SK-MEL-5 (cell line): ENCODE results near the gene CRPPA. TPM values are rescaled to one million over a fixed set of nuclear protein-coding genes. Genes with fewer than 3 reads are reported as not detected.
"Not testable (repeated sequence)": the region's sequence is repeated elsewhere in the genome, so short reads cannot be mapped to it uniquely, and the experiment has no call there.

Experiments used
- DNase-seq: peaks from one replicate; pipeline ENCODE4 v3.0.0-alpha.2; 2016; ENCODE audit warnings: low read depth, low spot score
- in situ Hi-C: cut with HindIII; loops from 2 replicates; pipeline ENCODE4 v1.10.0; 2016; ENCODE audit warnings: low sequenced_read_pairs, high pct_unique_total_duplicates, low pct_unique_long_range_greater_than_20kb
- total RNA-seq: library from RNA; depleted of rRNA; stranded (reverse); fragments of >200 nt; shearing (Covaris generic); gene quantifications from 2 replicates; pipeline ENCODE4 v1.2.3, GENCODE V29; 2014

CRPPA gene
- total RNA-seq, 1 experiment from 2014 or later: 2.5 TPM

DNA sequence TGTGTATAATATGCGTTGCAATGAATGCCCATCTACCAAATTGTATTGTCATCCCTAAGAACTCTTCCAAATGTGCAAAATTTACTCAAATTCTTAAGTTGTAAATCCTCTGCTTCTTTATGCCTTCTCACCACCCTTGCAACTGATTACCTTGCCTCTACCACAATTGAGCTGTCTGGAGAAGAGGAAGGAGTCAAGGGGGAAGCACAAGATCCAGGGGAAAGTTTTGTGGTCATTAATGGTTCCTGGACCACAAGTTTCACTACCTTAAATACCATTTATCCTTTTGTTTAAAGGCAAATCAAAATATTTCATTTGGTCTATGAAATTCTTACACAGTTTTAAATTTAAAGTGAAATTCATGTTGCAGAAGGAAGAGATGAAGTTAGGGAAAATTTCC is 16.7 kb downstream of the CRPPA start:
- in situ Hi-C loops: loop anchor here (25.0 kb wide), 1 partner anchor 267 kb away; no protein-coding TSS in a partner anchor
- DNase-seq: no peak

DNA sequence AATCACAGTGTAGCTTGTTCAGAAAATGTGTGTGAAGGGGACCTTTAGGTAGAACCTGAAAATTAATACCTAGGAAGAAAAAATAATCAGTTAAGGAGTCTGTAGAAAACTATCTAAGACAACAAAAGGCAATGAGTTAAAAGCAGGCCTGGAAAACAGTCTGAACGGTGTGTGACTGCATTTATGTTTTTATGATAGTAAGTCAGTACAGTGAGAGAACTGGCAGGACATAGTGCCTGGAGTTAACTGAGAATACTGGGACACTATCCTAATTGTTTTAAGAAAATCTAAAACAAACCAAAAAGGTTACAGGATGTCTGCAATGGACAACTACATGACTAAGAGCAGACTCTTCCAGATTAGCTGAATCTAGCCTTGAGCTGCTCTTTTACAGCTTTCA is 17.9 kb downstream of the CRPPA start:
- in situ Hi-C loops: loop anchor here (25.0 kb wide), 1 partner anchor 266 kb away; no protein-coding TSS in a partner anchor

DNA sequence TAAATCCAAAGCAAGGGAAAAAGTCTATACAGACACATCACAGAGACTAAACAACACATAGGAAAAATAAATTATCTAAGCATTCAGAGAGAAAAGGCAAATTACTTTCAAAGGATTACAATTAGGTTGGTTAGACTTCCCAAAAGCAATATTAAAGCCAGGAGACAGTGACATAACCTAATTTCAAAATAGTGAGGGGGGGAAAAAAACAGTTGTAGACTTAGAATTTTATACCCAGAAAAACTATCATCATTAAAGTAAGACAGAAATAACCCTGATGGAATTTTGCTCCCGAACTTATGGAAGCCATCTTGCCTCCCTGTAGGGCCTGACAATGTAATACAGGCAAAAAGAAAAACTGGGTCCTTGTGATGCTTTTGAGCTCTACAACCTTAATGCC is 18.4 kb downstream of the CRPPA start:
- DNase-seq: no peak

More for the DNA sequence above, 17.9 kb downstream of the CRPPA start:
- DNase-seq: no peak

DNA sequence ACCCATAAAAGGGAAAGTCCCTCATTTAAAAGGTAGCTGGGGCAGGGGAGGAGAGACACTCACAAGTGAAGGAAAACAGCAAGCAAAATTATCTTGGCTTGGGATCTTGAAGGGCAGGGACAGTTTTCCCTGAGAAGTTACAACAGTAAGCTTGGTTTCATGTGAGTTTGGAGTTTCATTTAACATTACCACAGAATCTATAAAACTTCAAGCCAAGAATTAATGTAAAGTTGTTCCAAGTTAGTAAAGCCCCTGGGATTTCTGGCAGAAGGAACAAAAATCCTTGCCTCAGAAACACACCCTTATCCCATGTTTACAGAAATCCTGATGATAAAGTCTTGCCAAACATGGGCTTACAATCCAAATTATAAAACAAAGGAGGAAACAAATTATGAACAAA is 19.2 kb downstream of the CRPPA start:
- in situ Hi-C loops: loop anchor here (25.0 kb wide), 1 partner anchor 265 kb away; no protein-coding TSS in a partner anchor
- DNase-seq: no peak

More for the DNA sequence above, 18.4 kb downstream of the CRPPA start:
- in situ Hi-C loops: loop anchor here (25.0 kb wide), 1 partner anchor 266 kb away; no protein-coding TSS in a partner anchor

DNA sequence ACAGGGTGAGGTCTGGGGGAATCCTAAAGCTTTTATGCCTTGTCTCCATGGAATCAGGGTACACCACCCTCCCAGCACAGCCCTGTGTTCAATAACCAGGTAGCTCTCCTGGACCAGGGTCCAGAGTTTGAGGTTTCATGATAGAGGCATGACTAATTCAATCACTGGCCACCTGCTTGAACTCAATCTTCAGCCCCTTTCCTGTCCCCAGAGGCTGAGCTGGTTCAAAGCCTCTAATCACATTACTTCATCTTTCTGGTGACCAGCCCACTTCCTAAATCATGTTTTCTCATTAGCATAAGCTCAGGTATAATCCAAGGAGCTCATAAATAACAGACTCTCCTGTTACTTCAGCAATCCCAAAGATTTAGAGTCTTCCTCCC is 20.5 kb downstream of the CRPPA start:
- in situ Hi-C loops: loop anchor here (25.0 kb wide), 1 partner anchor 264 kb away; no protein-coding TSS in a partner anchor
- no peak for DNase-seq

GRCh38 chr7:16399916-16400892 is 21.1 kb downstream of the CRPPA start:
- in situ Hi-C loops: loop anchor here (25.0 kb wide), 1 partner anchor 263 kb away; no protein-coding TSS in a partner anchor
- no peak for DNase-seq

GRCh38 chr7:16399265-16399831 is 22.0 kb downstream of the CRPPA start:
- in situ Hi-C loops: no loop called here
- peak; percentile 38 for DNase-seq

- DNase-seq: peak; percentile 32
- in situ Hi-C loops: no loop called here
Measured at GRCh38 chr7:16398146-16399017, 23.0 kb downstream of the CRPPA start.

GRCh38 chr7:16397501-16398145 is 23.7 kb downstream of the CRPPA start:
- in situ Hi-C loops: no loop called here
- peak; percentile 25 for DNase-seq

DNA sequence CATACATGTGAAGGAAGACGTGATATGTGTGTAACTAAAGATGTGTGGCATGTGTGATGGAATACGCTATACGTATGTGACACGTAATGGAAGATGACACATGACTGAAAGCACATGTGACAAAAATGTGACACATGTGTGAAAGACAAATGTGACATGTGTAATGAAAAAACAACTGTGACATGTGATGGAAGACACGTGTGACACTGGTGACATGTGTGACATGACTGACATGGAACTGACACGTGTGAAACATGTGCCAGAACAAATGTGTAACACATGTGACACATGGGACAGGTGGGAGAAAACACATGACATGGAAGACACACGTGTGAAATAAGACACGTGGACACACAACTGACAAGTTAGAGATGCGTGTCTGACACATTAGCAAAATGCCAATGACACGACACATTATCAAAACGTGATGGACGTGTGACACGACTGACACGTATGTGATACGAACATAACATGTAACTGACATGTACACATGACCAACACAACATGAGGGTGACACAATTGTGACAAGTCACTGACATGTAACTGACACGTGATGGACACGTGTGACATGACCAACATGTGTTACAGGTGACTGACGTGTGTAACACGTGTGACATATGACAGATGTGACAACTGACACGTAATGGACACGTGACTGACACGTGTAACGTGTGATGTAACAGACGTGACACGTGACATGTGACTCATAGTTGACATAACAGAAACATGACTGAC is 24.4 kb downstream of the CRPPA start:
- in situ Hi-C loops: no loop called here
- DNase-seq: no peak

GRCh38 chr7:16395121-16395520 is 26.2 kb downstream of the CRPPA start:
- in situ Hi-C loops: no loop called here
- no peak for DNase-seq

DNA sequence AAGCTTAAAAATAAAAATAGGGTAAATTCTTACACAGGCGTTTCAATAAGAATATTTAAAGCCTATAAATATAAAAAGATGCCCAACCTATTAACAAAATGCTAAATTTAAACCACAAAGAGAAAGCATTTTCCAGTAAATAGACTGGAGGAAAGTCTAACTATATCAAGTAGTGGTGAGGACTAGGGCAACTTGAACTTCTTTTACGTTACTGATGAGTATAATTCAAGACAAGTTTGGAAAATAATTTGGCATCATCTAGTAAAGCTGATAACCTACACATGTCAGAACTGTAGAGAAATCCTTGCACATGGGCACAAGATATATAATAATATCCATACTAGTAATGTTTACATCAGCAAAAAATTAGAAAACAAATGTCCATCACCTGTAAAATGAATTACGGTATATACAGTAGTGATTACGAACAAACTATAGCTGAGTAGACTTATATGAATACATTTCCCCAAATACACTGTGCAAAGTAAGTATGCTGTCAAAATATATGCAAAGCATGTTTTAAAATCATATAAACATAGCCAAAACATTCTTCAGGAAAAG is 27.4 kb downstream of the CRPPA start:
- in situ Hi-C loops: no loop called here
- DNase-seq: no peak

GRCh38 chr7:16392990-16393523 is 28.3 kb downstream of the CRPPA start:
- no peak for DNase-seq
- in situ Hi-C loops: no loop called here

DNA sequence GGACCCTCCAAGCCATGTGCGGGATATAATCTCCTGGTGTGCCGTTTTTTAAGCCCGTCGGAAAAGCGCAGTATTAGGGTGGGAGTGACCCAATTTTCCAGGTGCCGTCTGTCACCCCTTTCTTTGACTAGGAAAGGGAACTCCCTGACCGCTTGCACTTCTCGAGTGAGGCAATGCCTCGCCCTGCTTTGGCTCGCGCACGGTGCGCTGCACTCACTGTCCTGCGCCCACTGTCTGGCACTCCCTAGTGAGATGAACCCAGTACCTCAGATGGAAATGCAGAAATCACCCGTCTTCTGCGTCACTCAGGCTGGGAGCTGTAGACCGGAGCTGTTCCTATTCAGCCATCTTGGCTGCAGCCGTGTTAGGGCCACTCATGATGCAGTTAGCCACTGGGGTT is 37.6 kb downstream of the CRPPA start:
- in situ Hi-C loops: not testable (repeated sequence)

GRCh38 chr7:16383103-16383502 is 38.2 kb downstream of the CRPPA start:
- in situ Hi-C loops, DNase-seq: not testable (repeated sequence)

More for the DNA sequence above, 37.6 kb downstream of the CRPPA start:
- not testable (repeated sequence) for DNase-seq
